Activated gamma-delta T cell treated with Interleukin-2 at 50 U/mL for 16 hours (primary cell): ENCODE data around the gene PLTP.
A peak's percentile ranks its signal among the peaks of the same experiment; 100 is the strongest.
"Not testable (repeated sequence)": the region's sequence is repeated elsewhere in the genome, so short reads cannot be mapped to it uniquely, and the experiment has no call there.

Experiments used
- DNase-seq: peaks from one replicate; pipeline ENCODE4 v3.0.0-alpha.2; 2020

PLTP gene

GRCh38 chr20:45896641-45897161, 15.3 kb downstream of the PLTP start:
- DNase-seq = no peak

- DNase-seq = no peak
Measured at GRCh38 chr20:45894797-45895196, 17.2 kb downstream of the PLTP start.

- no peak for DNase-seq
Measured at GRCh38 chr20:45893831-45894230, 18.1 kb downstream of the PLTP start.

- DNase-seq = peak; percentile 50
Measured at GRCh38 chr20:45892828-45893500, 19.0 kb downstream of the PLTP start.

GRCh38 chr20:45892049-45892825, 19.7 kb downstream of the PLTP start:
- DNase-seq = no peak

GRCh38 chr20:45890985-45891983, 20.7 kb downstream of the PLTP start, which contains the start of the genes CTSA and NEURL2:
TSS of gene CTSA (plus strand) at chr20:45891335. CDS start at chr20:45891569, 234 bp downstream.
TSS of gene NEURL2 (minus strand) at chr20:45891208. CDS start at chr20:45890991, 217 bp downstream.
- DNase-seq = peak; percentile 78

GRCh38 chr20:45890077-45890984, 21.6 kb downstream of the PLTP start:
- DNase-seq = peak; percentile 43

GRCh38 chr20:45888681-45889080, 23.3 kb downstream of the PLTP start:
- DNase-seq = no peak

DNA sequence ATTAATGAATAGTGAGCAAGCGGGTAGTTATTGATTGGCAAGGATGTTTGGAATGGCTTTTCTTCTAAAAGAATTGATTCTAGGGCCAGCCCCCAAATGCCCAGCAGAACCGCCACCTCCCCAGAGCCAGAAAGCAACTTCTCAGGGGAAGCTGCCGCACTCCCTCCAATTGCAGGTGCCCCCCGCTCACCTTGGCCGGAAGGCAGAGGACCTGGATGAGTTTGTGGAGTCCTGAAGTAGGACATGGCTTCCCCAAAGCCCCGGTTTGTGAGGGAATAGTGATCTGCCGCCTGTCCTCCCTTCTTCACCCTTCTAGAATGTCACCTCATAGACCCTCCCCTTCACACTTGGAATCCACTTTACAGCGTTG, 24.6 kb downstream of the PLTP start, which contains the start of gene SPATA25:
Gene SPATA25, minus strand, starts transcription at position 277 of the 370 bp plus-strand sequence. Its CDS starts 32 bp downstream, at position 245.
- DNase-seq = no peak

DNA sequence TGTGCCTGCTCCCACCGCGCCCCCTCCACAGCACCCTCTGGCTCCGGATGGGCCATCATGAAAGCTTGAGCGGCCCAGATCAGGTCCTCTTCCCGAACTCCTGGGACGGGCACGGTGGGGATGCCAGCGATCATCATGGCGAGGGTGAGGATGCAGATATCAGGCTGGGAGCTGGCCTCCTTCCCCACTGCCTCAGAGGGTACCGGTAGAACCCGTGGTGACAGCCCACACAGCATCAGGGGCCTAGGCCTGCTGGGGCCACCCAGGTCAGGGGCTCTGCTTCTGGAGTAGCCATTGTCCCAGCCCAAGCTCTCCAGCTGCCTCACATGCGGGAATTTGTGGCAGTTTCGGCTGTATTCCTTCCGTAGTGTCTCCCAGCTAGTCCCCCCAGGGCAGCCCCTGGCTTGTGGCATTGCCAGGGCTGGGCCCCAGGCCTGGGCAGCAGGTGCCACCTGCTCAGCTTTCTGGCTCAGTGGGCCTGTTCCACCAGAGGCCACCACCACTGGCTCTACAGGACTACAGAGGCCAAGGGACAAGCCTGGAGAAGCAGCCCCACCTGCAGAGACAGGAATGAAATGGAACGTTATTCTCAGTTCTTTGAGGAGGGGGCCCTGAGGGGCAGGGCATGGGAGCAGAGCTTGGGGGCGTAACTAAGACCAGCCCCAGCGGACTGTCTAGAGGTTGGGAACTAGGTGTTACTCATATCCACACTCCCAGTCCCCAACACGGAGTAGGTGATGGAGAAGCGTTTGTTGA, 25.2 kb downstream of the PLTP start:
- DNase-seq = no peak

DNA sequence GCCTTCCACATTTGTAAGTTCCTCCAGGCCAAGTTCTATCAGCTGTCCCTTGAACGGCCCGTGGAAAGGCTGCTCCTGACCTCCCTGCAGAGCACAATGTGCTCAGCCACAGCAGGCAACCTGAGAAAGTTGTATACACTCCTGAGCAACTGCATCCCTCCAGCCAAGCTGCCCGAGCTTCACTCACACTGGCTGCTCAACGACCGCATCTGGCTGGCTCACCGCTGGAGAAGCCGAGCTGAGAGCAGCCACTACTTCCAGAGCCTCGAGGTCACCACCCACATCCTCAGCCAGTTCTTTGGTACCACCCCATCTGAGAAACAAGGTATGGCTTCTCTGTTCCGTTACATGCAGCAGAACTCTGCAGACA, 28.9 kb downstream of the PLTP start:
- DNase-seq = no peak

DNA sequence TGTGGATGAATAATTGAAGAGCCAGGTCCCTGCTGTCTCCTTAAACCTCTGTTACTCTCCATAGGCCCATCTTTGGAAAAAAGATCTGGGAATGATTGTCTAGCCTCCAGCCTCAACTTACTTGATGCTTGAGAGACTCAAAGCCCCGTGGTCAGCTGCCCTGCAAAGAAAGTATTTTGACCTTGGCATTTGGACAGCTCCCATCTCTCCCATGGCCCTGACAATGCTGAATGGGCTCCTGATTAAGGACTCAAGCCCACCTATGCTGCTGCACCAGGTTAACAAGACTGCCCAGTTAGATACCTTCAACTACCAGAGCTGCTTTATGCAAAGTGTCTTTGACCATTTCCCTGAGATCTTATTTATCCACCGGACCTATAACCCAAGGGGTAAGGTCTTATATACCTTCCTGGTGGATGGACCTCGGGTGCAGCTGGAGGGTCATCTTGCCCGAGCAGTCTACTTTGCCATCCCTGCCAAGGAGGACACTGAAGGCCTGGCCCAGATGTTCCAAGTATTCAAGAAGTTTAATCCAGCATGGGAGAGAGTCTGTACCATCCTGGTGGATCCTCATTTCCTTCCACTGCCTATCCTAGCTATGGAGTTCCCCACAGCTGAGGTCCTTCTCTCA, 29.4 kb downstream of the PLTP start:
- DNase-seq = no peak

DNA sequence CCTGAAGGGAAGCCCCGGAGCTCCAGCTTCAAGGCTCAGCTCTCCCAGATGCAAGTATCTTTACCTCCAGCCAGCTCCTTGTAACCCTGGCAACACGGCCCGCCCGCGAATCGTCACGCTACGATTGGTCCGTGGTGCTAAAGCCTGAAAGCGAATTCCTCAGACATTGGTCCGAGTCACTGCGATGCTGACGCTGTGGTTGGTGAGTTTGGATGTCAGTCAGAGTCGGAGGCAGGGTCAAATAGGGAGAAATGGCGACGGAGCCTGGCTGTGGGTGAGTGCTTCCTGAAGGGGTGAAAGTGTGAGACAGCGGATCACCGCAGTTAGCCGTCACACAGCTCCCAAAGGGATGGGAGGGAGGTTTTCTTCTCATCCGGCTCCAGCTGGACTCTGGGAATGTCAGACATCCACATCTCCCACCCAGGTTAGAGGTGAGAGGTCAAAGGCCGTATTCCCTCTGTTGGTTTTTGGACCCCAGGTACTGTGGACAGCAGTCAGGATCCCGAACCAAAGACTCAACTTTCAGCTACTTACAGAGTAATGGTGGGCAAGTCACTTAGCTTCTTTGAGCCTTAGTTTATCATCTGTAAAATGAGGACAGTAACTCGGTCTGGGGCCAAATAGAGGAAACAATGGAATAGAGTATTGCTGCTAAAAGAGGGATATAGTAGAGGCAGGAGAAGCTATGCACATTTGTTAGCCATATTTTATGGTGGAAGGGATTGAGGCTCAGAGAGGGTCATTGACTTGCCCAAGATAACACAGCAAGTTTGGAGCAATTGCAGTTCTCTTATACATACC, 30.8 kb downstream of the PLTP start, which contains the start of gene ZSWIM1:
Gene ZSWIM1, plus strand, starts transcription at position 240 of the 801 bp plus-strand sequence. CDS start 1,366 bp downstream, outside the sequence.
- DNase-seq = peak; percentile 98

- no peak for DNase-seq
Measured at GRCh38 chr20:45878076-45878761, 33.7 kb downstream of the PLTP start.

DNA sequence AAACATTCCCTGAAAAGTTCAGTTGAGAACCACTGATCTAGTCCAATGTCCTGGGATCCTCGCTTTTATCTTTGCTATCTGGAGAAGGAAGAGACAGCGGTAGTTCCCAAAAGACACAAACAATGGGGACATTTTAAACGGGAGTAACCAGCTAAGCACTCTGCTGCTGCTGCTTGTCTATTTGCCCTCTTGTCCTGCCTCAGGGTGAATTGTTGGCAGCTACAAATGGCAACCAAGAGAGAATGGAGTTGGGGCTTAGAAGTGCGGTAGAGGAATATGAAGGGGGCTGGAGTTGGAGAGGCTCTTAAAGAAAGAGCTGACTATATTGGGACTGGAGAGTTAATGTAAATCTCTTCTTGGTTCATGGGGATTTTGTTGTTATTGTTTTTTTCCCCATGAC, 37.4 kb downstream of the PLTP start:
- no peak for DNase-seq

GRCh38 chr20:45874104-45874481, 37.9 kb downstream of the PLTP start:
- not testable (repeated sequence) for DNase-seq

- DNase-seq = no peak
Measured at GRCh38 chr20:45873409-45874103, 38.4 kb downstream of the PLTP start.

DNA sequence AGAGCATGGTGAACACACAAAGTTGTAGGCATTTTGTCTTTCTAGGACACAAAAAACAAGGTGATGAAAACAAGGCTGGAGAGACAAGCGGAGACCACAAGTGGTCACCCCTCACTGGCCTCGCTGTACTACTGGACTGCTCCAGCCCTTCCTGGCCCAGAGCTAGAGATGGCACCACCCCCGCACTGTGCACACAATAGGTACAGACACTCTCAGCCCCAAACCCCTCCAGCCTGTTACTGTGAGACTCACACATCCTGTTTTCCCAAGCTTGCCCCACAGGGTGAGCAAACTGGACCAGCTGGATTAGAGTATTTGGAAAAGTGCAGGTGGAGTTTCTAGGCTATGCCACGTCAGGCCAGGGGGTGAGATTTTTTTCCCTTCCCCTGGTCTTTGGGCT, 39.3 kb downstream of the PLTP start:
- DNase-seq = no peak
